LNCaP clone FGC (cell line): ENCODE data around the gene MSI1.
A peak's percentile ranks its signal among the peaks of the same experiment; 100 is the strongest.

Experiments used
- DNase-seq: peaks from one replicate; pipeline ENCODE4 v3.0.0-alpha.2; 2011; ENCODE audit warnings: low read depth
- H3K4me3 ChIP-seq: 2 replicates; pipeline ENCODE4 v1.5.1; 2011; ENCODE audit warnings: mild to moderate bottlenecking, low read depth, low read length, control low read depth
- CTCF ChIP-seq: IDR thresholded peaks from 2 replicates; pipeline ENCODE4 v1.5.1; 2012; ENCODE audit warnings: mild to moderate bottlenecking; ENCODE audit not compliant: control insufficient read depth, insufficient read depth; ENCODE audit errors: extremely low read depth

MSI1 gene

GRCh38 chr12:120406553-120406952, 37.6 kb upstream of the MSI1 start:
- no peak for DNase-seq
- TF ChIP-seq CTCF: no peak
- H3K4me3 ChIP-seq: no peak overlapping the region

- DNase-seq: no peak
- TF ChIP-seq CTCF: no peak
- H3K4me3 ChIP-seq: no peak overlapping the region
Observed at GRCh38 chr12:120406069-120406468, 37.1 kb upstream of the MSI1 start.

GRCh38 chr12:120404271-120404670, 35.3 kb upstream of the MSI1 start:
- TF ChIP-seq CTCF: no peak
- DNase-seq: no peak
- no peak overlapping the region for H3K4me3 ChIP-seq

GRCh38 chr12:120403869-120404268, 34.9 kb upstream of the MSI1 start:
- TF ChIP-seq CTCF: no peak
- no peak overlapping the region for H3K4me3 ChIP-seq
- no peak for DNase-seq

GRCh38 chr12:120402217-120402616, 33.3 kb upstream of the MSI1 start:
- no peak for TF ChIP-seq CTCF
- DNase-seq: no peak
- no peak overlapping the region for H3K4me3 ChIP-seq

GRCh38 chr12:120399531-120399930, 30.6 kb upstream of the MSI1 start:
- DNase-seq: no peak
- H3K4me3 ChIP-seq: no peak overlapping the region
- TF ChIP-seq CTCF: no peak

GRCh38 chr12:120397824-120398540, 29.0 kb upstream of the MSI1 start:
- no peak for TF ChIP-seq CTCF
- DNase-seq: peak; percentile 30
- no peak overlapping the region for H3K4me3 ChIP-seq
